Gastroesophageal sphincter (tissue), 4 donors: ENCODE data around the gene LSM14A. TPM values are rescaled to one million over a fixed set of nuclear protein-coding genes. Genes with fewer than 3 reads are reported as not detected.
"Not testable (repeated sequence)": the region's sequence is repeated elsewhere in the genome, so short reads cannot be mapped to it uniquely, and the experiment has no call there.

Experiments used
- ATAC-seq: fragments of 150-250 bp; one replicate; pipeline ENCODE4 v1.9.1; 2016; ENCODE audit warnings: mild to moderate bottlenecking, moderate library complexity
- H3K27ac ChIP-seq, 4 donors: fragments of 200-600 bp; sonication (generic) in 3 of 4; 1 replicate in 3 of 4; 2 replicates in 1 of 4; pipeline ENCODE4 v1.5.1; 2016 to 2019
- H3K27me3 ChIP-seq: fragments of 200-600 bp; sonication (generic); one replicate; pipeline ENCODE4 v1.5.1; 2019
- H3K36me3 ChIP-seq, 2 donors: fragments of 200-600 bp; sonication (generic); one replicate each; pipeline ENCODE4 v1.5.1; 2019; ENCODE audit warnings: control low read depth in 1 of 2
- H3K4me1 ChIP-seq, 3 donors: fragments of 200-600 bp; sonication (generic); 1 replicate in 2 of 3; 2 replicates in 1 of 3; pipeline ENCODE4 v1.5.1; 2016 to 2019; ENCODE audit warnings: control low read depth in 2 of 3
- H3K4me3 ChIP-seq, 2 donors: fragments of 200-600 bp; sonication (generic); one replicate each; pipeline ENCODE4 v1.5.1; 2019; ENCODE audit warnings: mild to moderate bottlenecking in 1 of 2, moderate library complexity in 1 of 2
- H3K9me3 ChIP-seq, 3 donors: fragments of 200-600 bp; sonication (generic); one replicate each; pipeline ENCODE4 v1.5.1; 2017 to 2019; ENCODE audit warnings: control low read depth in 2 of 3
- CTCF ChIP-seq, 4 experiments: fragments of 200-600 bp in 2 of 4; fragments of 450-650 bp in 2 of 4; sonication (generic) in 1 of 4; IDR thresholded peaks; one replicate each; pipeline ENCODE4 v1.5.1; 2017 to 2019; ENCODE audit warnings: antibody characterized with exemption in 4 of 4, mild to moderate bottlenecking in 2 of 4, moderate library complexity in 2 of 4
- EP300 ChIP-seq: sonication (generic); formaldehyde crosslinking; IDR thresholded peaks from one replicate; pipeline ENCODE4 v1.6.1; 2017; ENCODE audit warnings: antibody characterized with exemption, mild to moderate bottlenecking
- POLR2A ChIP-seq, 2 donors: fragments of 450-650 bp; IDR thresholded peaks; one replicate each; pipeline ENCODE4 v1.6.1; 2017; ENCODE audit warnings: antibody characterized with exemption in 2 of 2, mild to moderate bottlenecking in 2 of 2, moderate library complexity in 1 of 2
- POLR2AphosphoS5 ChIP-seq: sonication (generic); formaldehyde crosslinking; IDR thresholded peaks from one replicate; pipeline ENCODE4 v1.6.1; 2017; ENCODE audit warnings: antibody characterized with exemption
- WGBS, 2 donors: methylation state at CpG; one replicate each; pipeline ENCODE4 v1.1.5; 2018; ENCODE audit warnings: low coverage in 1 of 2; 5-methylcytosine and 5-hydroxymethylcytosine counted together
- total RNA-seq, 4 donors: library from RNA; depleted of rRNA; stranded (reverse); fragments of >200 nt; gene quantifications; one replicate each; pipeline ENCODE4 v1.1.0, GENCODE V29; 2016

LSM14A gene
- total RNA-seq, 4 donors from 2014 or later: 106 to 141 (median 128) TPM

GRCh38 chr19:34237939-34238338 is 65.6 kb downstream of the LSM14A start:
- Histone ChIP-seq H3K4me3 (no peak overlapping the region), H3K9me3 (no peaks in the 10 kb centered on the region), H3K4me1 (peaks cover 0 to 16% (median 4%) of the 10 kb centered on the region in 3 donors), H3K27me3 (no peaks in the 10 kb centered on the region), H3K27ac (no peak overlapping the region), H3K36me3 (no peaks in the 10 kb centered on the region)
- TF ChIP-seq POLR2AphosphoS5 (no peak), EP300 (no peak), POLR2A (IDR thresholded peaks at IDR 0.05) (no peak), CTCF (IDR thresholded peaks at IDR 0.05) (no peak)
- WGBS, 2 donors: 83 to 100% methylated on average over 4 of the region's 4 CpGs
- ATAC-seq: no peak

- H3K27ac ChIP-seq: no peak overlapping the region
- TF ChIP-seq POLR2AphosphoS5 (no peak), CTCF (IDR thresholded peaks at IDR 0.05) (no peak), EP300 (no peak), POLR2A (IDR thresholded peaks at IDR 0.05) (no peak)
- H3K27me3 ChIP-seq: no peaks in the 10 kb centered on the region
- ATAC-seq: no peak
- no peaks in the 10 kb centered on the region for H3K9me3 ChIP-seq
- no peak overlapping the region for H3K4me3 ChIP-seq
- WGBS, 2 donors: 78 to 79% methylated on average over 5 to 7 of the region's 13 CpGs
- no peaks in the 10 kb centered on the region for H3K36me3 ChIP-seq
- H3K4me1 ChIP-seq: peaks cover 0 to 12% (median 0%) of the 10 kb centered on the region in 3 donors
Observed at GRCh38 chr19:34241513-34242337, 69.4 kb downstream of the LSM14A start.

GRCh38 chr19:34243138-34243875 is 71.0 kb downstream of the LSM14A start:
- H3K9me3 ChIP-seq, H3K27me3 ChIP-seq, H3K27ac ChIP-seq, H3K4me3 ChIP-seq, ATAC-seq, H3K36me3 ChIP-seq: not testable (repeated sequence)
- peaks cover 0 to 12% (median 0%) of the 10 kb centered on the region in 3 donors for H3K4me1 ChIP-seq
- 97 to 100% methylated on average over 1 to 9 of the region's 10 CpGs for WGBS, 2 donors

- no peak overlapping the region for H3K4me3 ChIP-seq
- H3K27ac ChIP-seq: no peak overlapping the region
- no peak for TF ChIP-seq EP300
- TF ChIP-seq POLR2AphosphoS5: no peak
- no peak for TF ChIP-seq POLR2A (IDR thresholded peaks at IDR 0.05)
- TF ChIP-seq CTCF (IDR thresholded peaks at IDR 0.05): no peak
- WGBS, 2 donors: 29 to 81% methylated on average over 2 to 7 of the region's 17 CpGs
- no peaks in the 10 kb centered on the region for H3K9me3 ChIP-seq
- no peaks in the 10 kb centered on the region for H3K36me3 ChIP-seq
- no peaks in the 10 kb centered on the region for H3K27me3 ChIP-seq
- H3K4me1 ChIP-seq: peaks cover 0 to 12% (median 0%) of the 10 kb centered on the region in 3 donors
- no peak for ATAC-seq
Observed at GRCh38 chr19:34243876-34244578, 71.7 kb downstream of the LSM14A start.

GRCh38 chr19:34244611-34245299 is 72.5 kb downstream of the LSM14A start:
- H3K4me3 ChIP-seq: no peak overlapping the region
- ATAC-seq: no peak
- TF ChIP-seq POLR2A (IDR thresholded peaks at IDR 0.05) (no peak), CTCF (IDR thresholded peaks at IDR 0.05) (no peak), POLR2AphosphoS5 (no peak), EP300 (no peak)
- peaks cover 0 to 12% (median 0%) of the 10 kb centered on the region in 3 donors for H3K4me1 ChIP-seq
- no peaks in the 10 kb centered on the region for H3K36me3 ChIP-seq
- no peaks in the 10 kb centered on the region for H3K9me3 ChIP-seq
- no peaks in the 10 kb centered on the region for H3K27me3 ChIP-seq
- 55 to 66% methylated on average over 6 to 11 of the region's 13 CpGs for WGBS, 2 donors
- H3K27ac ChIP-seq: no peak overlapping the region
